Smooth muscle cell (in vitro differentiated cells): Measurements from ENCODE around the gene RAB38. TPM values are rescaled to one million over a fixed set of nuclear protein-coding genes. Genes with fewer than 3 reads are reported as not detected.

Experiments used
- DNase-seq: peaks from one replicate; lab custom pipeline; 2025; ENCODE audit not compliant: unreplicated experiment; lab: John Stamatoyannopoulos, UW
- H2AFZ ChIP-seq: fragments of 200-600 bp; sonication (generic); 2 replicates; pipeline ENCODE4 v1.6.0; 2016; ENCODE audit warnings: antibody characterized with exemption, low read depth, mild to moderate bottlenecking
- H3F3A ChIP-seq: fragments of 200-600 bp; sonication (generic); 2 replicates; pipeline ENCODE4 v1.6.0; 2017; ENCODE audit warnings: antibody characterized with exemption, low read depth
- H3K27ac ChIP-seq: fragments of 200-600 bp; sonication (generic); 2 replicates; pipeline ENCODE4 v1.5.1; 2016; ENCODE audit warnings: low read depth, mild to moderate bottlenecking
- H3K27me3 ChIP-seq: fragments of 200-600 bp; sonication (generic); 2 replicates; pipeline ENCODE4 v1.6.1; 2016; ENCODE audit warnings: low read depth, mild to moderate bottlenecking
- H3K36me3 ChIP-seq: fragments of 200-600 bp; sonication (generic); 2 replicates; pipeline ENCODE4 v1.5.1; 2016; ENCODE audit warnings: low read depth
- H3K4me1 ChIP-seq: fragments of 200-600 bp; sonication (generic); 2 replicates; pipeline ENCODE4 v1.5.1; 2016; ENCODE audit warnings: low read depth
- H3K4me2 ChIP-seq: fragments of 200-600 bp; sonication (generic); 2 replicates; pipeline ENCODE4 v1.6.0; 2016; ENCODE audit warnings: mild to moderate bottlenecking
- H3K4me3 ChIP-seq: fragments of 200-600 bp; sonication (generic); 2 replicates; pipeline ENCODE4 v1.5.1; 2016; ENCODE audit warnings: mild to moderate bottlenecking
- H3K79me2 ChIP-seq: fragments of 200-600 bp; sonication (generic); 2 replicates; pipeline ENCODE4 v1.6.0; 2016; ENCODE audit warnings: low read depth, mild to moderate bottlenecking
- H3K9ac ChIP-seq: fragments of 200-600 bp; sonication (generic); 2 replicates; pipeline ENCODE4 v1.6.0; 2016; ENCODE audit warnings: low read depth
- H3K9me3 ChIP-seq: fragments of 200-600 bp; sonication (generic); replicated peaks from 2 replicates; pipeline ENCODE4 v1.5.1; 2016; ENCODE audit warnings: low read depth
- H4K20me1 ChIP-seq: fragments of 200-600 bp; sonication (generic); 2 replicates; pipeline ENCODE4 v1.6.0; 2016; ENCODE audit warnings: low read depth
- CTCF ChIP-seq: fragments of 200-600 bp; sonication (generic); IDR thresholded peaks from 2 replicates; pipeline ENCODE4 v1.5.1; 2017; ENCODE audit warnings: borderline replicate concordance, mild to moderate bottlenecking, antibody characterized with exemption; ENCODE audit not compliant: insufficient read depth, poor library complexity, severe bottlenecking
- WGBS: methylation state at CpG from one replicate; pipeline ENCODE4 v1.1.7; 2016; ENCODE audit warnings: low lambda C conversion rate; 5-methylcytosine and 5-hydroxymethylcytosine counted together
- polyA plus RNA-seq: library from polyadenylated mRNA; unstranded; fragments of >200 nt; fragmentation: Nextera tagmentation; extraction: Ambion mirVana; gene quantifications from 2 replicates; pipeline ENCODE4 v1.2.1, GENCODE V29; 2016
- total RNA-seq: library from RNA; depleted of rRNA; stranded (reverse); fragments of >200 nt; gene quantifications from 2 replicates; pipeline ENCODE4 v1.2.3, GENCODE V29; 2014

RAB38 gene
- total and polyA plus RNA-seq, 2 experiments from 2014 or later = 1.9 to 8.4 TPM

GRCh38 chr11:88202498-88202897 is 27.3 kb upstream of the RAB38 start:
- Histone ChIP-seq H3K4me3 (no peak overlapping the region), H3K27me3 (no peaks in the 10 kb centered on the region), H3K9ac (no peak overlapping the region), H3K27ac (no peak overlapping the region), H3K36me3 (no peaks in the 10 kb centered on the region), H4K20me1 (no peaks in the 10 kb centered on the region), H3K9me3 (no peaks in the 10 kb centered on the region), H3F3A (no peaks in the 10 kb centered on the region), H3K4me2 (no peak overlapping the region), H2AFZ (no peak overlapping the region), H3K4me1 (no peaks in the 10 kb centered on the region), H3K79me2 (no peaks in the 10 kb centered on the region)
- DNase-seq = no peak
- no peak for TF ChIP-seq CTCF
- 92% methylated on average over 1 of the region's 1 CpG for WGBS

GRCh38 chr11:88196393-88196792 is 21.1 kb upstream of the RAB38 start:
- no peak overlapping the region for H3K4me2 ChIP-seq
- no peaks in the 10 kb centered on the region for H3K4me1 ChIP-seq
- H3K27ac ChIP-seq = no peak overlapping the region
- H3F3A ChIP-seq = no peaks in the 10 kb centered on the region
- TF ChIP-seq CTCF = no peak
- no peaks in the 10 kb centered on the region for H3K79me2 ChIP-seq
- no peaks in the 10 kb centered on the region for H3K27me3 ChIP-seq
- no peaks in the 10 kb centered on the region for H3K9me3 ChIP-seq
- no peak overlapping the region for H2AFZ ChIP-seq
- no peak overlapping the region for H3K9ac ChIP-seq
- no peak overlapping the region for H3K4me3 ChIP-seq
- no peaks in the 10 kb centered on the region for H4K20me1 ChIP-seq
- DNase-seq = no peak
- no peaks in the 10 kb centered on the region for H3K36me3 ChIP-seq

DNA sequence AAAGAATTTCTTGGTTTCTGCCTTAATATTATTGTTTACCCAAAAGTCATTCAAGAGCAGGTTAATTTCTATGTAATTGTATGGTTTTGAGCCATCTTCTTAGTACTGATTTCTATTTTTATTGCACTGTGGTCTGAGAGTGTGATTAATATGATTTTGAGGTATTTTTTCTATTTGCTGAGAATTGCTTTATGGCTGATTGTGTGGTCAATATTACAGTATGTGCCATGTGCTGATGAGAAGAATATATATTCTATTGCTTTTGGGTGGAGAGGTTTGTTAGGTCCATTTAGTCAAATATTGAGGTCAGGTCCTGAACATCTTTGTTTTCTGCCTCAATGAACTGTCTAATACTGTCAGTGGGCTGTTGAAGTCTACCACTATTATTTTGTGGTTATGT is 20.7 kb upstream of the RAB38 start:
- no peaks in the 10 kb centered on the region for H3K27me3 ChIP-seq
- no peaks in the 10 kb centered on the region for H3K9me3 ChIP-seq
- H3K36me3 ChIP-seq = no peaks in the 10 kb centered on the region
- no peak overlapping the region for H2AFZ ChIP-seq
- no peaks in the 10 kb centered on the region for H4K20me1 ChIP-seq
- no peaks in the 10 kb centered on the region for H3F3A ChIP-seq
- no peak overlapping the region for H3K9ac ChIP-seq
- no peak overlapping the region for H3K27ac ChIP-seq
- H3K79me2 ChIP-seq = no peaks in the 10 kb centered on the region
- H3K4me2 ChIP-seq = no peak overlapping the region
- H3K4me3 ChIP-seq = no peak overlapping the region
- H3K4me1 ChIP-seq = no peaks in the 10 kb centered on the region
- TF ChIP-seq CTCF = no peak
- no peak for DNase-seq

- H3K9ac ChIP-seq = no peak overlapping the region
- no peaks in the 10 kb centered on the region for H3K4me1 ChIP-seq
- no peak for DNase-seq
- no peak overlapping the region for H2AFZ ChIP-seq
- H3K27me3 ChIP-seq = no peaks in the 10 kb centered on the region
- H3K36me3 ChIP-seq = no peaks in the 10 kb centered on the region
- H3K4me2 ChIP-seq = no peak overlapping the region
- 22% methylated on average over 1 of the region's 1 CpG for WGBS
- no peaks in the 10 kb centered on the region for H4K20me1 ChIP-seq
- TF ChIP-seq CTCF = no peak
- H3K27ac ChIP-seq = no peak overlapping the region
- H3F3A ChIP-seq = no peaks in the 10 kb centered on the region
- H3K79me2 ChIP-seq = no peaks in the 10 kb centered on the region
- no peak overlapping the region for H3K4me3 ChIP-seq
- H3K9me3 ChIP-seq = no peaks in the 10 kb centered on the region
These were observed 19.7 kb upstream of the RAB38 start for GRCh38 chr11:88194990-88195389.
